GM12872 (cell line): ENCODE measurements around the gene CCDC154.

ENCODE experiments used
- TF ChIP-seq, protein P1 (sequence below): IDR thresholded peaks from 3 replicates; pipeline ENCODE4 v1.5.1; 2011; ENCODE audit warnings: low read depth, mild to moderate bottlenecking, low read length, moderate library complexity; ENCODE audit not compliant: insufficient read depth

CCDC154 gene, protein sequence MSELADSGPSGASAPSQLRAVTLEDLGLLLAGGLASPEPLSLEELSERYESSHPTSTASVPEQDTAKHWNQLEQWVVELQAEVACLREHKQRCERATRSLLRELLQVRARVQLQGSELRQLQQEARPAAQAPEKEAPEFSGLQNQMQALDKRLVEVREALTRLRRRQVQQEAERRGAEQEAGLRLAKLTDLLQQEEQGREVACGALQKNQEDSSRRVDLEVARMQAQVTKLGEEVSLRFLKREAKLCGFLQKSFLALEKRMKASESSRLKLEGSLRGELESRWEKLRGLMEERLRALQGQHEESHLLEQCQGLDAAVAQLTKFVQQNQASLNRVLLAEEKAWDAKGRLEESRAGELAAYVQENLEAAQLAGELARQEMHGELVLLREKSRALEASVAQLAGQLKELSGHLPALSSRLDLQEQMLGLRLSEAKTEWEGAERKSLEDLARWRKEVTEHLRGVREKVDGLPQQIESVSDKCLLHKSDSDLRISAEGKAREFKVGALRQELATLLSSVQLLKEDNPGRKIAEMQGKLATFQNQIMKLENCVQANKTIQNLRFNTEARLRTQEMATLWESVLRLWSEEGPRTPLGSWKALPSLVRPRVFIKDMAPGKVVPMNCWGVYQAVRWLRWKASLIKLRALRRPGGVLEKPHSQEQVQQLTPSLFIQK

DNA sequence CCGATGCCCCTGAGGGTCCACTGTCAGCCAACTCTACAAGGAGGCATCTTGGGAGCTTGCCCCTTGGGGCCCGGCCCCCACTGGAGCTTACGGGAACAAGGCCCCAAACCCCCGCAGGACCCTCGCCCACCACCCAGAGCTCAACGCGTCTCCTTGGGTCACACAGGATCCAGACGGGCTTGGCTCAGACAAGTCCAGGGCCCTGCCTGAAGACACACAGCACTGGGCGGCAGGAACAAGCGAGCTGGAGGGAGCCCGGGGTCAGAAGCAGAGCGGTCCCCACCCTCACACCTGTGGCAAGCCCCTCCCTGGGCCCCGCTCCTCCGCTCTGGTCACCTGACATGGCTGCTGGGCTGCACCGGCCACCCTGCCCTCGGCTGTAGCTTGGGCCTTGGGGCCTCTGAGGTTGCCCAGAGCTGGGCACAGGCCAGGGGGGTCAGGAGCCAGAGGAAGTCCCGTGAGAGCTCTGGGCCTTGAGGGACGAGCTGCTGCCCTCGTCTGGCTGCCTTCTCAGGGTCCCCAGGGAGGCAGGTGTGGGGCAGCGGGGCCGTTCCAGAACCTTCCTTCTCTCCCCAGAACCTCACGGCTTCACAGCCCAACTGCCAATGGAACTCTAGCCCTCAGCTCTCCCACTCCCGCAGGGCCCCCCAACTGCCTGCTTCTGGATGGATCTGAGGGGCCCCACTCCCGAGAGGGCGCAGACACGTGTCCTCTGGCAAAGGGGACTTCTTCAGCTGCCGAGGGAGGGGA is at the start of gene CCDC154:
CCDC154 (minus strand) TSS at position 577 of the 750 bp plus-strand sequence; CDS start at position 343, 234 bp downstream.
- TF ChIP-seq, protein P1, sequence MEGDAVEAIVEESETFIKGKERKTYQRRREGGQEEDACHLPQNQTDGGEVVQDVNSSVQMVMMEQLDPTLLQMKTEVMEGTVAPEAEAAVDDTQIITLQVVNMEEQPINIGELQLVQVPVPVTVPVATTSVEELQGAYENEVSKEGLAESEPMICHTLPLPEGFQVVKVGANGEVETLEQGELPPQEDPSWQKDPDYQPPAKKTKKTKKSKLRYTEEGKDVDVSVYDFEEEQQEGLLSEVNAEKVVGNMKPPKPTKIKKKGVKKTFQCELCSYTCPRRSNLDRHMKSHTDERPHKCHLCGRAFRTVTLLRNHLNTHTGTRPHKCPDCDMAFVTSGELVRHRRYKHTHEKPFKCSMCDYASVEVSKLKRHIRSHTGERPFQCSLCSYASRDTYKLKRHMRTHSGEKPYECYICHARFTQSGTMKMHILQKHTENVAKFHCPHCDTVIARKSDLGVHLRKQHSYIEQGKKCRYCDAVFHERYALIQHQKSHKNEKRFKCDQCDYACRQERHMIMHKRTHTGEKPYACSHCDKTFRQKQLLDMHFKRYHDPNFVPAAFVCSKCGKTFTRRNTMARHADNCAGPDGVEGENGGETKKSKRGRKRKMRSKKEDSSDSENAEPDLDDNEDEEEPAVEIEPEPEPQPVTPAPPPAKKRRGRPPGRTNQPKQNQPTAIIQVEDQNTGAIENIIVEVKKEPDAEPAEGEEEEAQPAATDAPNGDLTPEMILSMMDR: no peak

DNA sequence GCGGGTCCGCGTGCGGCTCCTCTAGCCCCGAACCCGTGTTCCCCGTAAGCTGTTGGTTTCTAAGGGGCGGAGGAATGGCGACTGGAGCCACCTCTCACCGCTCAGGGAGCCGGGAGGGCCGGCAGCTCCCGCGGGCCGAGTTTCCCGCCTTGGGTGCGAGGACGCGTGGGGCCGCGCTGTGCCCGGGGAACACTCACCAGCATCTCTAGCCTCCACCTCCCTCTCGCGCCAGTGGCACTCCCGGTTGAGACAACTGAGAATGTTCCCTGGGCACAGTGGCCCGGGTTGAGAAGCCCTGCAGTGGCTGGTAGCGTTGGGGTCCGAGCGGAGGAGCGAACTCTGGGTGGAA is 49.4 kb upstream of the CCDC154 start:
- TF ChIP-seq, protein P1: no peak

DNA sequence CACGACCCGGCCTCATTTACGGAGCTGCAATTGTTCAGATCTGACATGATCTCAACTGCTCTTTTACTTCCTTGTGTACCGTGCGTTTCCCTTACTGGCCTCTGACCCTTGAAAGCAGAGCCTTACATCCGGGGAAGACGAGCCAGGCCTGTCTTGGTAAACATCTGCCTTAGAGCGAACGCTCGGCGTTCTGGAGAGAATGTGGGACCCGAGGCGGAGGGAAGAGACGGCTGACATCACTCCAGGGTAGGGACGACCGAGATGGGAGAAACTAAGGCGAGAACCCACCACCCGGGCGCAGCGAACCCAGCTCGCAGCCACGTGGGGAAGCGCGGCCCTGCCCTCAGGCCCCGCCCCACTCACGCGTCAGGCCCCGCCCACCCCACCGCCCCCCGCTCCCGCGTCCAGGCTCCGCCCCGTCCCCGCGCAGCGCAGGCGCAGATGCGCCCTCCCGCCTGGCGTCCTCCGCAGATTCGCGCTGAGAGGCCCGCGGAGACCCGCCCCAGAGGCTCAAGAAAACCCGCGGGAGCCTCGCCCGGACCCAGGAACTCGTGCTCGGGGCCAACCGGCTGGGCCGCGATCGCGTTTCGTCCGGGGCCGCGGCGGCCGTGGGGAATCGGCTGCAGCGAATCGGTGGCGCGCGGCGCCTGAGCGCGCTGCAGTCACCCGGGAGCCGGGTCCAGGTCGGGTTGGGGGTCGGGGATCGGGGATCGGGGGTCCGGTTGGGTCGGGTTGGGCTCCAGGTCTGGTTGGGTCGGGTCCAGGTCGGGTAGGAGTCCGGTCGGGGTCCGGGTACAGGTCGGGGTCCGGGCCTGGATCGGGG is 48.8 kb upstream of the CCDC154 start, which contains the start of gene TELO2:
TELO2 (plus strand) TSS at position 438 of the 823 bp plus-strand sequence. CDS start 922 bp downstream, outside the sequence.
- TF ChIP-seq, protein P1: no peak

DNA sequence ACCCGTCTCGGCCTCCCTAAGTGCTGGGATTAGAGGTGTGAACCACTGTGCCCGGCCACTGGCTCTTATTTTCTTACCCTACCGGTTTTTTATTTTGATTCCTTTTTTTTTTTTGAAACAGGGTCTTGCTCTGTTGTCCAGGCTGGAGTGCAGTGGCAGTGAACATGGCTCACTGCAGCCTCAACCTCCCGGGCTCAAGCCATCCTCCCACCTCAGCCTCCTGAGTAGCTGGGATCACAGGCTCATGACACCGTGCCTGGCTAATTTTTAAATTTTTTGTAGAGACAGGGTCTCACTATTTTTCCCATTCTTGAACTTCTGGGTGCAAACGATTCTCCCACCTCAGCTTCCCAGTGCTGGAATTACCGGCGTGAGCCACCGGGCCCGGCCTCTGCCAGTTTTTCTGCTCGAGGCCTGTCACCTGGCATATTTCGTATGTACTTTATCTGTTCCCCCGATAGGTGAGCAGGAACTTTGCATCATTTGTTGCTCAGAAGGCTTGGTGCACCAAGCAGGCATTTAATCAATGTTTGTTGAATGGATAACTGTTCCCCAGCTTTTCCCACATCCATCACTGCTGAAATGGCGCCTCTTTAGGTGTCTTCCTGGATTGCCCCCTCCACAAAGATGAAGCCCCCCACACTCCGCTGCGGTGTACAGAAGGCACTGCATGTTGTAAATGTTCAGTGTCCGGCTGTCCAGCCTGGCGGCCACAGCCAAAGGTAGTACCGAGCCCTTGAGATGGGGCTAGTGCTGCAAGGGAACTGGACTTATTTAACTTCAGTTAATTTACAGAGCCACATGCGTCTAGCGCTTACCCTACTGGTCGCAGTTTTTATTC is 47.9 kb upstream of the CCDC154 start:
- TF ChIP-seq, protein P1: no peak

DNA sequence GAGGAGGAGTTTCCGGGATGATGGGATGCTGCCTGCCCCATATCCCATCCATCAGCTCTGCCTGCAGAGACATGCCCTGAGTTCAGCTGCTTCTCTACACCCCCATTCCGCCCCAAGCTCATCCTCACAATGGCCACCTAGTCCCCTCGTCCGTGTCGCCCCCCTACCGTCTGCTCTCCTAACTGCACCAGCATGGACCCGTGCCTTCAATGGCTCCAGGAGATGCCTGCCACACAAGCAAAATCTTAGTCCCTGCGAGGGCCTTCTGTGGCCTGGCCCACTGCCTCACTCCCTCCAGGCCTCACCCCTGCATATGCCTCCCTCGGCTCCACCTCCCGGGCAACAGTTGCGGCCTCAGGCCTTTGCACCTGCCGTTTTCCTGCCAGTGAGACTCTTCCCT is 47.0 kb upstream of the CCDC154 start:
- TF ChIP-seq, protein P1: no peak

DNA sequence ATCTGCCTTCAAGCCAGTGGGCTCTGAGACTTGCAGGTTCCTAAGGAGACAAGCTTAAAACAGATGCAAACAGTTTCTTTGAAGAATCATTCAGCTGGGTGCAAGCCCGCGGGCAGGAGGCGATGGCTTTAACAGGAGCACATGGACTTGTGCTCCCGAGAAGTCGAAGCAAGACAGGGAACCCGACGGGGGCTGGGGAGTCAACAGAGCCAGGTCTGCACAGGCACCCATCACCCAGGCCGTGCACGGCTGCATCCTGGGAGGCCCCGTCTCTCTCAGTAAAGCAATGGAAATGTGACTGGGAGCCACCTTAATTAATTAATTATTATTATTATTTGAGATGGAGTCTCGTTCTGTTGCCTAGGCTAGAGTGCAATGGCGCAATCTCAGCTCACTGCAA is 44.7 kb upstream of the CCDC154 start:
- TF ChIP-seq, protein P1: no peak
